B cell (primary cell): ENCODE results near the gene ADARB2. TPM values are rescaled to one million over a fixed set of nuclear protein-coding genes. Genes with fewer than 3 reads are reported as not detected.

Source experiments
- ATAC-seq: fragments of 200-7000 bp; cut with Tn5 transposase; one replicate; pipeline ENCODE4 v1.10.0; 2021; ENCODE audit warnings: low read depth, mild to moderate bottlenecking, moderate number of reproducible peaks, moderate library complexity
- CTCF ChIA-PET: fragments of 350-600 bp; sonication (Branson Sonifier 250); formaldehyde crosslinking; loops from one replicate; lab custom pipeline; 2021; ENCODE audit warnings: antibody characterized with exemption, inconsistent platforms; lab: Charles Lee
- POLR2A ChIA-PET: fragments of 350-600 bp; sonication (Branson Sonifier 250); formaldehyde crosslinking; loops from one replicate; lab custom pipeline; 2021; ENCODE audit warnings: antibody characterized with exemption; lab: Charles Lee
- DNase-seq: peaks from one replicate; pipeline ENCODE4 v3.0.0; 2013
- H2AFZ ChIP-seq: 2 replicates; pipeline ENCODE4 v1.6.1; 2012; ENCODE audit warnings: mild to moderate bottlenecking, low read depth, low read length; ENCODE audit not compliant: insufficient read depth, poor library complexity, severe bottlenecking
- H3K27ac ChIP-seq, 2 donors: 1 replicate in 1 of 2; 2 replicates in 1 of 2; pipeline ENCODE4 v1.5.1; 2012 to 2013; ENCODE audit warnings: low read length in 2 of 2, mild to moderate bottlenecking in 2 of 2, moderate library complexity in 1 of 2
- H3K27me3 ChIP-seq, 4 experiments: fragments of 200-600 bp in 1 of 4; sonication (generic) in 1 of 4; replicated peaks in 1 of 4; 1 replicate in 2 of 4; 2 replicates in 2 of 4; pipeline versions ENCODE4 v1.6.1 to v1.7.0; 2013 to 2016; ENCODE audit warnings: low read length in 3 of 4, mild to moderate bottlenecking in 2 of 4, mixed read lengths in 1 of 4, moderate library complexity in 1 of 4; ENCODE audit not compliant: insufficient read depth in 4 of 4, control insufficient read depth in 3 of 4; ENCODE audit errors: control extremely low read depth in 1 of 4
- H3K36me3 ChIP-seq, 2 experiments: replicated peaks in 1 of 2; 1 replicate in 1 of 2; 2 replicates in 1 of 2; pipeline versions ENCODE4 v1.6.1 to v1.7.1; 2013; ENCODE audit warnings: low read length in 1 of 2; ENCODE audit not compliant: insufficient read depth in 2 of 2, control insufficient read depth in 1 of 2; ENCODE audit errors: control extremely low read depth in 1 of 2, extremely low read depth in 1 of 2
- H3K4me1 ChIP-seq, 2 donors: fragments of 200-600 bp in 1 of 2; sonication (generic) in 1 of 2; 1 replicate in 1 of 2; 2 replicates in 1 of 2; pipeline versions ENCODE4 v1.5.1 to v1.6.1; 2013 to 2017; ENCODE audit warnings: low read length in 2 of 2; ENCODE audit not compliant: control insufficient read depth in 2 of 2, insufficient read depth in 2 of 2
- H3K4me2 ChIP-seq: replicated peaks from 2 replicates; pipeline ENCODE3; 2012; ENCODE audit warnings: mild to moderate bottlenecking, low read depth, low read length; ENCODE audit not compliant: poor library complexity, severe bottlenecking
- H3K4me3 ChIP-seq, 5 experiments: fragments of 200-600 bp in 1 of 5; sonication (generic) in 1 of 5; 1 replicate in 3 of 5; 2 replicates in 2 of 5; pipeline versions ENCODE4 v1.5.1 to v1.7.0; 2011 to 2016; ENCODE audit warnings: low read length in 4 of 5, mild to moderate bottlenecking in 4 of 5, low read depth in 2 of 5, control low read depth in 1 of 5, moderate library complexity in 1 of 5; ENCODE audit not compliant: insufficient read depth in 1 of 5; ENCODE audit errors: control extremely low read depth in 1 of 5, extremely low read depth in 1 of 5
- H3K79me2 ChIP-seq: fragments of 200-600 bp; sonication (generic); one replicate; pipeline ENCODE4 v1.6.0; 2016; ENCODE audit warnings: low read length; ENCODE audit not compliant: control insufficient read depth, insufficient read depth
- H3K9ac ChIP-seq: fragments of 200-600 bp; sonication (generic); 2 replicates; pipeline ENCODE4 v1.6.1; 2017; ENCODE audit warnings: mild to moderate bottlenecking, low read length, moderate library complexity
- H3K9me3 ChIP-seq, 3 donors: one replicate each; pipeline versions ENCODE4 v1.6.1 to v1.7.1; 2013; ENCODE audit warnings: low read length in 2 of 3; ENCODE audit not compliant: control insufficient read depth in 2 of 3, insufficient read depth in 1 of 3; ENCODE audit errors: control extremely low read depth in 1 of 3
- H4K20me1 ChIP-seq: 2 replicates; pipeline ENCODE4 v1.6.0; 2012; ENCODE audit warnings: mild to moderate bottlenecking, low read length; ENCODE audit not compliant: insufficient read depth, control insufficient read depth, poor library complexity, severe bottlenecking
- H3K27ac Mint-ChIP-seq: one replicate; pipeline ENCODE4 v1.8.0; 2021; ENCODE audit warnings: mixed read lengths
- H3K27me3 Mint-ChIP-seq: one replicate; pipeline ENCODE4 v1.8.0; 2021; ENCODE audit warnings: mixed read lengths
- H3K4me1 Mint-ChIP-seq: one replicate; pipeline ENCODE4 v1.8.0; 2021; ENCODE audit warnings: mixed read lengths
- H3K4me3 Mint-ChIP-seq: one replicate; pipeline ENCODE4 v1.8.0; 2021; ENCODE audit warnings: mixed read lengths
- H3K9me3 Mint-ChIP-seq: one replicate; pipeline ENCODE4 v1.8.0; 2022; ENCODE audit warnings: mixed read lengths; ENCODE audit not compliant: insufficient read depth
- CTCF ChIP-seq: fragments of 200-600 bp; IDR thresholded peaks from one replicate; pipeline ENCODE4 v1.8.0; 2022; ENCODE audit warnings: antibody characterized with exemption, mild to moderate bottlenecking
- EZH2 ChIP-seq: IDR thresholded peaks from 2 replicates; pipeline ENCODE4 v1.6.1; 2012; ENCODE audit warnings: borderline replicate concordance, low read depth, mild to moderate bottlenecking, moderate library complexity, low read length; ENCODE audit not compliant: insufficient read depth, poor library complexity, severe bottlenecking
- WGBS: methylation state at CpG from one replicate; pipeline ENCODE4 v1.1.5; 2013; ENCODE audit warnings: missing lambda C conversion rate; ENCODE audit not compliant: insufficient coverage; 5-methylcytosine and 5-hydroxymethylcytosine counted together
- intact Hi-C: fragments of 100-400 bp; cut with micrococcal nuclease; formaldehyde crosslinking; loops from one replicate; pipeline ENCODE4 v1.10.0; 2022
- polyA plus RNA-seq: library from polyadenylated mRNA; depleted of rRNA; stranded (reverse); fragments of >200 nt; gene quantifications from 2 replicates; pipeline ENCODE4 v1.2.3, GENCODE V29; 2012
- total RNA-seq, 2 donors: library from RNA; stranded (reverse); fragments of 120-200 nt in 1 of 2; gene quantifications; 1 replicate in 1 of 2; 2 replicates in 1 of 2; pipeline versions ENCODE4 v1.2.3 to v1.2.4, GENCODE V29; 2013 to 2022

The ADARB2 gene
- total and polyA plus RNA-seq, 2 donors (not counting 1 experiment from before 2014, with no cell fraction given), result 0.13 to 0.96 TPM

GRCh38 chr10:1409392-1409791, 327.9 kb downstream of the ADARB2 start:
- no peak overlapping the region for H3K4me3 Mint-ChIP-seq
- peaks cover 33% of the 10 kb centered on the region for H3K27me3 Mint-ChIP-seq
- Histone ChIP-seq H3K4me2 (no peak overlapping the region), H3K79me2 (no peaks in the 10 kb centered on the region), H3K27ac (no peak overlapping the region), H4K20me1 (no peaks in the 10 kb centered on the region), H2AFZ (no peak overlapping the region), H3K36me3 (no peaks in the 10 kb centered on the region), H3K9ac (no peak overlapping the region), H3K9me3 (peaks cover 0 to 11% (median 0%) of the 10 kb centered on the region in 3 donors), H3K4me3 (no peak overlapping the region), H3K27me3 (peaks cover 0 to 41% (median 3%) of the 10 kb centered on the region in 4 experiments), H3K4me1 (peaks cover 15 to 16% of the 10 kb centered on the region in 2 donors)
- ChIA-PET CTCF (no interaction called here), POLR2A (no interaction called here)
- no peak overlapping the region for H3K27ac Mint-ChIP-seq
- no peak for DNase-seq
- no peak for TF ChIP-seq EZH2
- no peak for TF ChIP-seq CTCF
- ATAC-seq, result no peak
- intact Hi-C loops, result no loop called here
- H3K4me1 Mint-ChIP-seq, result peaks cover 16% of the 10 kb centered on the region
- no peaks in the 10 kb centered on the region for H3K9me3 Mint-ChIP-seq
- 98% methylated on average over 16 of the region's 16 CpGs for WGBS

- Histone ChIP-seq H4K20me1 (no peaks in the 10 kb centered on the region), H2AFZ (no peak overlapping the region), H3K79me2 (no peaks in the 10 kb centered on the region), H3K9me3 (peaks cover 0 to 11% (median 0%) of the 10 kb centered on the region in 3 donors), H3K4me3 (no peak overlapping the region), H3K27me3 (peaks cover 0 to 35% (median 5%) of the 10 kb centered on the region in 4 experiments), H3K27ac (no peak overlapping the region), H3K9ac (no peak overlapping the region), H3K36me3 (no peaks in the 10 kb centered on the region), H3K4me1 (peaks cover 15 to 16% of the 10 kb centered on the region in 2 donors), H3K4me2 (no peak overlapping the region)
- no peak overlapping the region for H3K4me3 Mint-ChIP-seq
- intact Hi-C loops, result no loop called here
- POLR2A ChIA-PET, result no interaction called here
- WGBS, result 92% methylated on average over 26 of the region's 26 CpGs
- peaks cover 33% of the 10 kb centered on the region for H3K27me3 Mint-ChIP-seq
- H3K4me1 Mint-ChIP-seq, result peaks cover 16% of the 10 kb centered on the region
- CTCF ChIA-PET, result no interaction called here
- no peak overlapping the region for H3K27ac Mint-ChIP-seq
- TF ChIP-seq CTCF (no peak), EZH2 (no peak)
- H3K9me3 Mint-ChIP-seq, result no peaks in the 10 kb centered on the region
- ATAC-seq, result no peak
- DNase-seq, result no peak
These were observed 328.5 kb downstream of the ADARB2 start for GRCh38 chr10:1408651-1409367.
